ENCODE measurements around the gene SCRG1. TPM values are rescaled to one million over a fixed set of nuclear protein-coding genes. Genes with fewer than 3 reads are reported as not detected.
A peak's percentile ranks its signal among the peaks of the same experiment; 100 is the strongest.

The SCRG1 gene
- total and polyA plus RNA-seq, 5 donors from 2014 or later, result 0.05 to 0.17 TPM; not detected in 3

- Histone ChIP-seq H3K9me3 (ENCODE audit: control insufficient read depth in 2 of 2, low read length in 2 of 2) (no peaks in the 10 kb centered on the region), H3K27ac (ENCODE audit: insufficient read depth, low read length, poor library complexity, severe bottlenecking) (no peak overlapping the region), H3K4me3 (ENCODE audit: low read depth, low read length) (no peak overlapping the region), H3K27me3 (ENCODE audit: control insufficient read depth, insufficient read depth, low read length) (no peaks in the 10 kb centered on the region), H3K4me1 (ENCODE audit: control insufficient read depth, insufficient read depth, low read length, poor library complexity, severe bottlenecking) (no peaks in the 10 kb centered on the region), H3K36me3 (ENCODE audit: control insufficient read depth, insufficient read depth, low read length) (peaks cover 2% of the 10 kb centered on the region)
- Mint-ChIP-seq H3K4me1 (peaks cover 0 to 6% (median 0%) of the 10 kb centered on the region in 4 donors), H3K27me3 (peaks cover 9% of the 10 kb centered on the region), H3K36me3 (no peaks in the 10 kb centered on the region), H3K4me3 (no peak overlapping the region), H3K9me3 (peaks cover 0 to 1% (median 0%) of the 10 kb centered on the region in 7 donors), H3K27ac (peak overlapping the region in 1 of 3 donors; percentile 50)
- DNase-seq, result no peak
- ATAC-seq (ENCODE audit: low read depth in 2 of 2), result no peak
Measured at GRCh38 chr4:173382349-173382748, 16.6 kb downstream of the SCRG1 start.

GRCh38 chr4:173381610-173382009, 17.3 kb downstream of the SCRG1 start:
- H3K4me1 Mint-ChIP-seq, result peaks cover 0 to 6% (median 0%) of the 10 kb centered on the region in 4 donors
- H3K27me3 ChIP-seq (ENCODE audit: control insufficient read depth, insufficient read depth, low read length), result no peaks in the 10 kb centered on the region

GRCh38 chr4:173380987-173381386, 17.9 kb downstream of the SCRG1 start:
- peaks cover 0 to 8% (median 1%) of the 10 kb centered on the region in 4 donors for H3K4me1 Mint-ChIP-seq
- H3K9me3 Mint-ChIP-seq, result peaks cover 0 to 1% (median 0%) of the 10 kb centered on the region in 7 donors
- no peak overlapping the region for H3K4me3 Mint-ChIP-seq
- DNase-seq (no peak), ATAC-seq (ENCODE audit: low read depth in 2 of 2) (no peak)
- no peak overlapping the region for H3K27ac ChIP-seq (ENCODE audit: insufficient read depth, low read length, poor library complexity, severe bottlenecking)
- H3K4me3 ChIP-seq (ENCODE audit: low read depth, low read length), result no peak overlapping the region
- H3K9me3 ChIP-seq (ENCODE audit: control insufficient read depth in 2 of 2, low read length in 2 of 2), result no peaks in the 10 kb centered on the region
- peaks cover 2% of the 10 kb centered on the region for H3K36me3 ChIP-seq (ENCODE audit: control insufficient read depth, insufficient read depth, low read length)
- no peaks in the 10 kb centered on the region for H3K36me3 Mint-ChIP-seq
- H3K27me3 ChIP-seq (ENCODE audit: control insufficient read depth, insufficient read depth, low read length), result no peaks in the 10 kb centered on the region
- no peaks in the 10 kb centered on the region for H3K4me1 ChIP-seq (ENCODE audit: control insufficient read depth, insufficient read depth, low read length, poor library complexity, severe bottlenecking)
- peaks cover 9% of the 10 kb centered on the region for H3K27me3 Mint-ChIP-seq
- no peak overlapping the region for H3K27ac Mint-ChIP-seq

More at GRCh38 chr4:173381610-173382009, 17.3 kb downstream of the SCRG1 start:
- no peak overlapping the region for H3K27ac Mint-ChIP-seq
- Histone ChIP-seq H3K27ac (ENCODE audit: insufficient read depth, low read length, poor library complexity, severe bottlenecking) (no peak overlapping the region), H3K4me3 (ENCODE audit: low read depth, low read length) (no peak overlapping the region), H3K4me1 (ENCODE audit: control insufficient read depth, insufficient read depth, low read length, poor library complexity, severe bottlenecking) (no peaks in the 10 kb centered on the region), H3K9me3 (ENCODE audit: control insufficient read depth in 2 of 2, low read length in 2 of 2) (no peaks in the 10 kb centered on the region), H3K36me3 (ENCODE audit: control insufficient read depth, insufficient read depth, low read length) (peaks cover 2% of the 10 kb centered on the region)
- H3K36me3 Mint-ChIP-seq, result no peaks in the 10 kb centered on the region
- H3K27me3 Mint-ChIP-seq, result peaks cover 9% of the 10 kb centered on the region
- H3K4me3 Mint-ChIP-seq, result no peak overlapping the region
- H3K9me3 Mint-ChIP-seq, result peaks cover 0 to 1% (median 0%) of the 10 kb centered on the region in 7 donors
- no peak for ATAC-seq (ENCODE audit: low read depth in 2 of 2)
- no peak for DNase-seq

GRCh38 chr4:173379929-173380328, 19.0 kb downstream of the SCRG1 start:
- no peak overlapping the region for H3K27ac ChIP-seq (ENCODE audit: insufficient read depth, low read length, poor library complexity, severe bottlenecking)
- no peak for ATAC-seq (ENCODE audit: low read depth in 2 of 2)
- peaks cover 9% of the 10 kb centered on the region for H3K27me3 Mint-ChIP-seq
- peaks cover 0 to 1% (median 0%) of the 10 kb centered on the region in 7 donors for H3K9me3 Mint-ChIP-seq
- H3K27ac Mint-ChIP-seq, result no peak overlapping the region
- H3K4me1 ChIP-seq (ENCODE audit: control insufficient read depth, insufficient read depth, low read length, poor library complexity, severe bottlenecking), result no peaks in the 10 kb centered on the region
- no peaks in the 10 kb centered on the region for H3K36me3 Mint-ChIP-seq
- no peak overlapping the region for H3K4me3 ChIP-seq (ENCODE audit: low read depth, low read length)
- no peaks in the 10 kb centered on the region for H3K27me3 ChIP-seq (ENCODE audit: control insufficient read depth, insufficient read depth, low read length)
- H3K9me3 ChIP-seq (ENCODE audit: control insufficient read depth in 2 of 2, low read length in 2 of 2), result no peaks in the 10 kb centered on the region
- H3K36me3 ChIP-seq (ENCODE audit: control insufficient read depth, insufficient read depth, low read length), result peaks cover 2% of the 10 kb centered on the region
- H3K4me3 Mint-ChIP-seq, result no peak overlapping the region
- no peak for DNase-seq
- H3K4me1 Mint-ChIP-seq, result peaks cover 0 to 11% (median 3%) of the 10 kb centered on the region in 4 donors

GRCh38 chr4:173374588-173374987, 24.3 kb downstream of the SCRG1 start:
- Histone ChIP-seq H3K9me3 (ENCODE audit: control insufficient read depth in 2 of 2, low read length in 2 of 2) (no peaks in the 10 kb centered on the region), H3K4me1 (ENCODE audit: control insufficient read depth, insufficient read depth, low read length, poor library complexity, severe bottlenecking) (peaks cover 18% of the 10 kb centered on the region), H3K27ac (ENCODE audit: insufficient read depth, low read length, poor library complexity, severe bottlenecking) (no peak overlapping the region), H3K36me3 (ENCODE audit: control insufficient read depth, insufficient read depth, low read length) (peaks cover 2% of the 10 kb centered on the region), H3K27me3 (ENCODE audit: control insufficient read depth, insufficient read depth, low read length) (no peaks in the 10 kb centered on the region), H3K4me3 (ENCODE audit: low read depth, low read length) (no peak overlapping the region)
- Mint-ChIP-seq H3K27ac (no peak overlapping the region), H3K9me3 (no peaks in the 10 kb centered on the region), H3K36me3 (no peaks in the 10 kb centered on the region), H3K27me3 (peaks cover 5% of the 10 kb centered on the region), H3K4me1 (peaks cover 12 to 21% (median 17%) of the 10 kb centered on the region in 4 donors), H3K4me3 (no peak overlapping the region)
- no peak for DNase-seq
- no peak for ATAC-seq (ENCODE audit: low read depth in 2 of 2)

GRCh38 chr4:173371292-173372192, 27.4 kb downstream of the SCRG1 start:
- Mint-ChIP-seq H3K27ac (peak overlapping the region; percentile 86 to 98 (median 90)), H3K4me3 (peak overlapping the region; percentile 96), H3K9me3 (no peaks in the 10 kb centered on the region), H3K36me3 (no peaks in the 10 kb centered on the region), H3K27me3 (peaks cover 5% of the 10 kb centered on the region), H3K4me1 (peaks cover 22 to 43% (median 27%) of the 10 kb centered on the region in 4 donors)
- Histone ChIP-seq H3K9me3 (ENCODE audit: control insufficient read depth in 2 of 2, low read length in 2 of 2) (no peaks in the 10 kb centered on the region), H3K27ac (ENCODE audit: insufficient read depth, low read length, poor library complexity, severe bottlenecking) (peak overlapping the region; percentile 90), H3K36me3 (ENCODE audit: control insufficient read depth, insufficient read depth, low read length) (no peaks in the 10 kb centered on the region), H3K27me3 (ENCODE audit: control insufficient read depth, insufficient read depth, low read length) (no peaks in the 10 kb centered on the region), H3K4me1 (ENCODE audit: control insufficient read depth, insufficient read depth, low read length, poor library complexity, severe bottlenecking) (peaks cover 33% of the 10 kb centered on the region), H3K4me3 (ENCODE audit: low read depth, low read length) (peak overlapping the region; percentile 93)
- DNase-seq (peak; percentile 22 to 61 (median 50)), ATAC-seq (ENCODE audit: low read depth in 2 of 2) (no peak)

- Histone ChIP-seq H3K4me1 (ENCODE audit: control insufficient read depth, insufficient read depth, low read length, poor library complexity, severe bottlenecking) (peaks cover 39% of the 10 kb centered on the region), H3K36me3 (ENCODE audit: control insufficient read depth, insufficient read depth, low read length) (no peaks in the 10 kb centered on the region), H3K27ac (ENCODE audit: insufficient read depth, low read length, poor library complexity, severe bottlenecking) (peak within 1 kb of the TSS; percentile 90), H3K27me3 (ENCODE audit: control insufficient read depth, insufficient read depth, low read length) (no peaks in the 10 kb centered on the region), H3K9me3 (ENCODE audit: control insufficient read depth in 2 of 2, low read length in 2 of 2) (no peaks in the 10 kb centered on the region), H3K4me3 (ENCODE audit: low read depth, low read length) (peak within 1 kb of the TSS; percentile 100)
- Mint-ChIP-seq H3K36me3 (no peaks in the 10 kb centered on the region), H3K27me3 (peaks cover 5% of the 10 kb centered on the region), H3K27ac (peak within 1 kb of the TSS; percentile 94 to 98 (median 97)), H3K9me3 (no peaks in the 10 kb centered on the region), H3K4me3 (peak within 1 kb of the TSS; percentile 96 to 99 (median 98)), H3K4me1 (peaks cover 21 to 51% (median 27%) of the 10 kb centered on the region in 4 donors)
- ATAC-seq (ENCODE audit: low read depth in 2 of 2), result peak; percentile 88 to 90
- peak; percentile 94 to 99 (median 95) for DNase-seq
Measured at GRCh38 chr4:173370477-173371291, 28.2 kb downstream of the SCRG1 start, which contains the start of gene SAP30. TSS of gene SAP30 (plus strand) at chr4:173370954. CDS start at chr4:173371183, 229 bp downstream.

Data from CD4-positive, CD25-positive, alpha-beta regulatory T cell (primary cell).